NCI-H2227 treated with DMSO at 0.1 percent for 48 hours (cell line): ENCODE measurements around the gene DNMBP.
"Not testable (repeated sequence)": the region's sequence is repeated elsewhere in the genome, so short reads cannot be mapped to it uniquely, and the experiment has no call there.

Experiments
- DNase-seq: peaks from one replicate; lab custom pipeline; 2025; lab: John Stamatoyannopoulos, UW

DNMBP gene

GRCh38 chr10:99858849-99859248, 150.9 kb downstream of the DNMBP start:
- DNase-seq = no peak

GRCh38 chr10:99855479-99856071, 154.2 kb downstream of the DNMBP start:
- no peak for DNase-seq

- DNase-seq = peak; percentile 29
Measured at GRCh38 chr10:99854860-99855259, 154.9 kb downstream of the DNMBP start.

- DNase-seq = no peak
Measured at GRCh38 chr10:99853655-99854054, 156.1 kb downstream of the DNMBP start.

GRCh38 chr10:99852481-99853213, 157.1 kb downstream of the DNMBP start:
- no peak for DNase-seq

GRCh38 chr10:99851825-99852224, 157.9 kb downstream of the DNMBP start:
- no peak for DNase-seq

GRCh38 chr10:99850767-99851340, 158.9 kb downstream of the DNMBP start:
- no peak for DNase-seq

GRCh38 chr10:99850021-99850766, 159.6 kb downstream of the DNMBP start:
- no peak for DNase-seq

- no peak for DNase-seq
Measured at GRCh38 chr10:99849536-99849935, 160.2 kb downstream of the DNMBP start.

- no peak for DNase-seq
Measured at GRCh38 chr10:99849057-99849456, 160.7 kb downstream of the DNMBP start.

- DNase-seq = peak; percentile 72
Measured at GRCh38 chr10:99845837-99846382, 163.8 kb downstream of the DNMBP start.

GRCh38 chr10:99844433-99844955, 165.3 kb downstream of the DNMBP start:
- DNase-seq = no peak

- DNase-seq = no peak
Measured at GRCh38 chr10:99843310-99843709, 166.4 kb downstream of the DNMBP start.

- no peak for DNase-seq
Measured at GRCh38 chr10:99841746-99842145, 168.0 kb downstream of the DNMBP start.

- DNase-seq = not testable (repeated sequence)
Measured at GRCh38 chr10:99840859-99841258, 168.9 kb downstream of the DNMBP start.

- DNase-seq = no peak
Measured at GRCh38 chr10:99836711-99837110, 173.0 kb downstream of the DNMBP start.

GRCh38 chr10:99835947-99836346, 173.8 kb downstream of the DNMBP start:
- DNase-seq = no peak

GRCh38 chr10:99834410-99834809, 175.3 kb downstream of the DNMBP start:
- DNase-seq = no peak

- no peak for DNase-seq
Measured at GRCh38 chr10:99832439-99832838, 177.3 kb downstream of the DNMBP start.

- DNase-seq = no peak
Measured at GRCh38 chr10:99828464-99828863, 181.3 kb downstream of the DNMBP start.

- no peak for DNase-seq
Measured at GRCh38 chr10:99827936-99828335, 181.8 kb downstream of the DNMBP start.
